Left hindlimb (tissue), 1 donor: ENCODE data around the gene SNX18.
"Not testable (repeated sequence)": the region's sequence is repeated elsewhere in the genome, so short reads cannot be mapped to it uniquely, and the experiment has no call there.

Experiments used
- DNase-seq: peaks from one replicate; pipeline ENCODE4 v3.0.0-alpha.2; 2018

The SNX18 gene

DNA sequence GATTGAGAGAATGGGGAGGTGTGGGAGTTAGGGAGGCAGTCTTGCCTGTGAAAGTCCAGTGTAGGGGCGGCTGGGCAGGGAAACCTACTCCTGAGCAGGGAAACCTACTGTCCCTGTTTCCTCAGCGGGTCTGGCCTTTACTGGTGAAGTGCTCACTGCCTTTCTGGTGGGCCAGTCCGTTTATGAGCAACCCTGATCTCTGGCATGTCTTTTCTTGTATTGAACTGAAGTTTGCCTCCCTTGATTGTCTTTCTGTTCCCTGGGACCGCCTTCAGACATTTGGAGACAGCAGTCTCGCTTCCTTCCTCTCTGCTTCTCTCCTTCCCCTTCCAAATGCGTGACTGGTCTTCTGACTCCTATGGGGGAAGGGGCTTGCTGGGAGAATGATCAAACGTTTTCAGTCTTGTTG lies 2.9 kb downstream of the SNX18 start:
- DNase-seq, result peak; percentile 54

- no peak for DNase-seq
Observed at GRCh38 chr5:54520940-54521339, 3.4 kb downstream of the SNX18 start.

GRCh38 chr5:54521856-54522479 lies 4.4 kb downstream of the SNX18 start:
- DNase-seq, result no peak

DNA sequence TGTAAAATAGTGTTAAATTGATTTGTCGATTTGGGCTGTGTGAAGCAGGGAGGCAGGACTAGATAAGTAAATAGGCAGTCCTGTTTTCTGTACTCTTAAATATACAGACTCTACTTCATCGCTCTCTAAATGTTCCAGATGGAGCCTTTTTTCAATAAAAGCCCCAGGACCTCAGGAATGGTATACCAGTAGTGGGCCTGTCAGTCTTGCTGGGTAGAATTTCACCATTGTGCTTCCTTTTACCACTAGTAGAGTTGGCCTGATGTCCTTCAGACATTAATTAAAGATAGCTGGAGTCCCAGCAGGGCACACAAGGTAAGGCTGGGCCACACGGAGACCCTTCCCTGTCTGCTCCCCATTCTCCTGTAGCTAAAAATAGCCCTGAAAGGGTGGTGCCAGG lies 6.0 kb downstream of the SNX18 start:
- no peak for DNase-seq

DNA sequence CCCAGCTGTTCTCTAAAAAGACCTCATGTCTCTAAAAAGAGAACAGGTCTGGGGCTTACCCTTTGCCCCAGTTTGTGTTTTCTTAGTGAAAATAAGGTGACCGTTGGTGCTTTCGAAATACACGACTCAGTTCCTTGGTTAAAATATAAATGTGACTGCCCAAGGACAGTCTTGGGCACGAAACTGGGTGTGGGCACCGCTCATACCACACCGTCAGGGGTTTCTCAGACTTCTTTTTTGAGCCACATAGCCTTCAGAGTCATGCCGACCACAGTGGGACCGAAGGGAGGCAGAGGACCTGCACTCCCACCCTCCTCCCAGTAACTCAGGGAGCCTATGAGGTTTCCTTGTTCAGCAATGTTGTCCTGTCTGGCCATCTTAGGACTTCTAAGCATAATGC lies 6.5 kb downstream of the SNX18 start:
- DNase-seq, result no peak

GRCh38 chr5:54524704-54525103 lies 7.1 kb downstream of the SNX18 start:
- DNase-seq, result no peak

DNA sequence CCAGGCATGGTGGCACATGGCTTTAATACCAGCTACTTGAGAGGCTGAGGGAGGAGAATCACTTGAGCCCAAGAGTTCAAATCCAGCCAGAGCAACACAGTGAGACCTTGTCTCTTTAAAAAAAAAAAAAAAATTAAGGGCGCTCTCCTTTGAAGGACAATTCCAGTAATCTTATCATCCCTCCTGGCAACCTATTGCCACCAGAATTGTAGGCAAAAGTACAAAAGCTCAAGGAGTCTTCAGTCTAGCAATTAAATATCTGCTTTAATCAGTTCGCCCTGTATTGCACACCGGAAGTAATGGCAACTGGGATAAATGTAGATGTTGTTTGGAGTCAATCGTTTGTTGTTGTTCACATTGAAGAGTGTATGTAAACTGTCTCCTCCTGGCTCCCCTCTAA lies 7.7 kb downstream of the SNX18 start:
- no peak for DNase-seq

GRCh38 chr5:54525692-54526091 lies 8.1 kb downstream of the SNX18 start:
- no peak for DNase-seq

- DNase-seq, result no peak
Observed at GRCh38 chr5:54526604-54527288, 9.2 kb downstream of the SNX18 start.

DNA sequence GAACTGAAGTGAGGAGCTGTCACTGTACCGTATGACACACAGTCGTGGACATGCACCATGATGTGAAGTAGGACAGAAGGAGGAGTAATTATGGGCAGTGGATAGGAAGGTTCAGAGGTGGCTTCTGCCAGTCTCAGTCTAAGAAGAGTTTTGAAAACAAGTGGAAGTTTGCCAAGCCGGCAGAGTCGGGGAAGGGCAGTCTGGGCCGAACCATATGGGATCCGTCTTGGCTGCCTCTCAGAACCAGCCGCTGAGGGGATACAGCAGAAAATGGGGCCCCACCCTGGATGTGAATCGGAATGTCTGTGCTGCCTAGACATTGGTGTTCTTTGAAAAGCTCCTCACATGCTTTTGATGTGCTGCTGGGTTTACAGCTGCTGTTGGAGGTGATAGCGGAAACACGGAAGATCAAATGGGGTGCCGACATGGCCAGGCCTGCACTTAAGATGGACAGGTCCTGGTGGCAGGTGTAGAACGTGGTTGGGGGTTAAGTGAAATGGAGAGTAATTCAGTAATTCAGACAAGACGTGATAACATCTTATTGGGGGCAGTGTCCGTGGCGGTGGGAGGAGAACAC lies 11.2 kb downstream of the SNX18 start:
- no peak for DNase-seq

GRCh38 chr5:54529565-54529964 lies 12.0 kb downstream of the SNX18 start:
- DNase-seq, result no peak

DNA sequence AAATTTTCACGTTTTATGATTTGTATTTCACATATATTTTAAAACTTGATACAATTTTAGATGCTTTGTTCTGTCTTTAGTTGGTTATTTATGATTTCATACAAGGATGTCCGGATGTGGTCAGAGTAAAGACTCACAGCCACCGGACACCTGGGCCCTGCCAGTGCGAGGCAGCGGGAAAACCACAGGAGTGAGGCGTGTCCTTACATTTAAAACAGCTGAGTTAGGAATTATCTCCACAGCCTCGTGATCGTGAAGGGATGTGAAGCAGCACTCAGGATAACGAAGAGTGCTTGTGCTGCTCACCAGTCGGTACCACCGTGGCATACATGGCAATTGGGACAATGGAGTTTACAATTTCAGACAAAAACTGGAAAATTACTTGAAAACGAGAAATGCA lies 14.0 kb downstream of the SNX18 start:
- no peak for DNase-seq

GRCh38 chr5:54533541-54534190 lies 16.1 kb downstream of the SNX18 start:
- DNase-seq, result no peak

GRCh38 chr5:54534191-54535004 lies 16.8 kb downstream of the SNX18 start:
- no peak for DNase-seq

DNA sequence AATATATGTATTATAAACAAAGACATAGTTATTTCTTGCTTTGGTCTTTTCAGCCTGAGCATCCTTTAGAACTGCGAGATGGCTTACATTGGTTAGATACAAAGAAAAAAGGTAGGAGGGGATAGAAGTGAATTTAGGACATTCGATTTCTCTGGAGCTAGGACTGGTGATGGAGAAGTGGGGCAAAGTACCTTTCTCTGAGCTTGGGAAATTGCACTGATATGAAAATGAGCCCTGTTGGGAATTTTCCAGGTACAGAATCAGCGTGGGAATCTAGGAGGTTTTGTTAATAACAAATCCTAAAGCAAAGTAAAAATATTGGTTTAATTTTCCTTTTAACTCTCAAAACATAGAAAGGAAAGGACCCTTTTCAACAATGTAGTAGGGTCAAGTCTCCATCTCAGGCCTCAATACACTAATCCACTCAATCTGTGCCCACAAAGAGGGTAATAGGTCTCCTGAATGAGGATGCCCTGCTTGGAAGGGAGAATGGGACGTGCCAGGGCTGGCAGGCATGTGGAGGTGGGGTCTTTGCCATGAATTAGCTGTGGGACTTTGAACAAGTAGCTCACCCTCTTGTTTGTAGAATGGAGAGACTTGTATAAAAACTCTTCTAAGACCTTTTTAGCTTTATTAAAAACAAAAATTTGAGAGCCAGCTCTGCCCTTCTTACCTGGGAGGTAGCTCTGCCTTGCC lies 17.7 kb downstream of the SNX18 start:
- DNase-seq, result no peak

DNA sequence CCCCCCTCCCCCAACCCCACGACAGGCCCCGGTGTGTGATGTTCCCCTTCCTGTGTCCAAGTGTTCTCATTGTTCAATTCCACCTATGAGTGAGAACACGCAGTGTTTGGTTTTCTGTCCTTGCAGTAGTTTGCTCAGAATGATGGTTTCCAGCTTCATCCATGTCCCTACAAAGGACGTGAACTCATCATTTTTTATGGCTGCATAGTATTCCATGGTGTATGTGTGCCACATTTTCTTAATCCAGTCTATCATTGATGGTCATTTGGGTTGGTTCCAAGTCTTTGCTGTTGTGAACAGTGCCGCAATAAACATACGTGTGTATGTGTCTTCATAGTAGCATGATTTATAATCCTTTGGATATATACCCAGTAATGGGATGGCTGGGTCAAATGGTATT lies 18.8 kb downstream of the SNX18 start:
- not testable (repeated sequence) for DNase-seq

DNA sequence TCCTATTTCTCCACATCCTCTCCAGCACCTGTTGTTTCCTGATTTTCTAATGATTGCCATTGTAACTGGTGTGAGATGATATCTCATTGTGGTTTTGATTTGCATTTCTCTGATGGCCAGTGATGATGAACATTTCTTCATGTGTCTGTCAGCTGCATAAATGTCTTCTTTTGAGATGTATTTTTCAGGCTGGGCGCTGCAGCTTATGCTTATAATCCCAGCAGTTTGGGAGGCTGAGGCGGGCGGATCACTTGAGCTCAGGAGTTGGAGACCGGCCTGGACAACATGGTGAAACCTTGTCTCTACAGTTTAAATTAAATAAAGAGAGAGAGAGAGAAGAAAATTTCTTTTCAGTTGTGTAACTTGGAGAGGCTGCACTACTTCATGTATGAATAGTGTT lies 19.3 kb downstream of the SNX18 start:
- not testable (repeated sequence) for DNase-seq

- no peak for DNase-seq
Observed at GRCh38 chr5:54537725-54538124, 20.2 kb downstream of the SNX18 start.

- no peak for DNase-seq
Observed at GRCh38 chr5:54538156-54538555, 20.6 kb downstream of the SNX18 start.

GRCh38 chr5:54539001-54539400 lies 21.4 kb downstream of the SNX18 start:
- no peak for DNase-seq

DNA sequence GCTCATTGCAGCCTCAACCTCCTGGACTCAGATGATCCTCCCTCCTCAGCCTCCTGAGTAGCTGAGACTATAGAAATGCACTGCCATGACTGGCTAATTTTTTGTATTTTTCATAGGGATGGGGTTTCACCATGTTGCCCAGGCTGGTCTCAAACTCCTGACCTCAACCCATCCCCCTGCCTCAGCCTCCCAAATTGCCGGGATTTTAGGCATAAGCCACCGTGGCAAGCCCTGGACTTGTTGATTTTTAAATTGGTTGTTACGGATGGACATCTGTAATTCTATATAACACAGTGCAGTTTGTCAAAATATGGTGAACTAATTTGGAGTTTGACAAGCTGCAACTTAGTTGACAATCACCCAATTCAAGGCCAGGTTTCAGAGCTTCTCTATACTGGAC lies 22.7 kb downstream of the SNX18 start:
- DNase-seq, result no peak
